ENCODE data around the gene GPR155.
"Not testable (repeated sequence)": the region's sequence is repeated elsewhere in the genome, so short reads cannot be mapped to it uniquely, and the experiment has no call there.

GPR155 gene

GRCh38 chr2:174389542-174389941, 97.3 kb downstream of the GPR155 start:
- Mint-ChIP-seq H3K36me3 (ENCODE audit: low read depth) (peaks cover 72% of the 10 kb centered on the region), H3K27ac (no peak overlapping the region), H3K4me3 (no peak overlapping the region), H3K9me3 (no peaks in the 10 kb centered on the region), H3K4me1 (ENCODE audit: low read depth) (peaks cover 52% of the 10 kb centered on the region), H3K27me3 (no peaks in the 10 kb centered on the region)
- no peak for DNase-seq

- H3K27me3 Mint-ChIP-seq, H3K9me3 Mint-ChIP-seq, DNase-seq, H3K4me3 Mint-ChIP-seq: not testable (repeated sequence)
- peaks cover 49% of the 10 kb centered on the region for H3K4me1 Mint-ChIP-seq (ENCODE audit: low read depth)
- peaks cover 78% of the 10 kb centered on the region for H3K36me3 Mint-ChIP-seq (ENCODE audit: low read depth)
- H3K27ac Mint-ChIP-seq = peak overlapping the region; percentile 28
Measured at GRCh38 chr2:174388706-174389105, 98.1 kb downstream of the GPR155 start.

GRCh38 chr2:174385201-174385600, 101.6 kb downstream of the GPR155 start:
- no peaks in the 10 kb centered on the region for H3K9me3 Mint-ChIP-seq
- peaks cover 25% of the 10 kb centered on the region for H3K4me1 Mint-ChIP-seq (ENCODE audit: low read depth)
- H3K4me3 Mint-ChIP-seq = no peak overlapping the region
- H3K27me3 Mint-ChIP-seq = no peaks in the 10 kb centered on the region
- H3K27ac Mint-ChIP-seq = no peak overlapping the region
- DNase-seq = no peak
- peaks cover 76% of the 10 kb centered on the region for H3K36me3 Mint-ChIP-seq (ENCODE audit: low read depth)

- Mint-ChIP-seq H3K36me3 (ENCODE audit: low read depth) (peaks cover 70% of the 10 kb centered on the region), H3K4me3 (no peak overlapping the region), H3K4me1 (ENCODE audit: low read depth) (peaks cover 12% of the 10 kb centered on the region), H3K27ac (no peak overlapping the region), H3K27me3 (no peaks in the 10 kb centered on the region), H3K9me3 (no peaks in the 10 kb centered on the region)
- DNase-seq = no peak
Measured at GRCh38 chr2:174383796-174384195, 103.0 kb downstream of the GPR155 start.
